Measurements from ENCODE around the gene FZD1.

Gene FZD1

DNA sequence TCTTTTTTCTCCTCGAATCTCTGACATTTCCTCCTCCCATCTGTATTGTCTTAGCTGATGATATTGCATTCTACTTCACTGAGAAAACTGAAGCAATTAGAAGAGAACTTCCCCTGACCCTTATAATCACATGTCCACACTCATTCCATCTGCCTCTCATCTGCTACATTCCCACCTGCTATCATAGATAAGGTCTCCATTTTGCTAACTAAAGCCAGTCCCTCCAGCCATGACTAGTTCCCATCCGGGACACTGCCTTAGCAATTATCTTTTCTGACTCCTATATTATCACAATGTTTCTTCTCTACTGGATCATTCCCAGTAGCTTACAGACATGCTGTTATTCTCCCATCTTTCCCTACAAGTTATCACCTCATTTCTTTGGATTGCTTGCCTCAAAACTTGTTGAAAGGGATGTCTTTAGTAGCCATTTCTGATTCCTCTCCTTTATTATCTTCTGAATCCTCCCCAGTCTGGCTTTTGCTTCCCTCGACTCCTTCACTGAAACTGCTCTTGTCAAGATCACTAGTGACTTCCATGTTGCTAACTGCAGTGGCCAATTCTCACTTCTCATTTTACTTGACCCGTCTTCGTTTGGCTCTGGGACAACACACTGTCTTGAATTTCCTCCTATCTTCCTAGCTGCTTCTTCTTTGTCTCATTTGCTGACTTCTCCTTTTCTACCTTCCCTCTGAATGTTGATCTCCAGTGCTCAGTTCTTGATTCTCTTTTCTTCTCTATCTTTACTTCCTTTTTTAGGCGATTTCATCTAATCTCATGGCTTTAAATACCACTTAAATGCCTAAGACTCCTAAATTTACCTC is 35.9 kb downstream of the FZD1 start:
- peak; percentile 99 for DNase-seq

DNA sequence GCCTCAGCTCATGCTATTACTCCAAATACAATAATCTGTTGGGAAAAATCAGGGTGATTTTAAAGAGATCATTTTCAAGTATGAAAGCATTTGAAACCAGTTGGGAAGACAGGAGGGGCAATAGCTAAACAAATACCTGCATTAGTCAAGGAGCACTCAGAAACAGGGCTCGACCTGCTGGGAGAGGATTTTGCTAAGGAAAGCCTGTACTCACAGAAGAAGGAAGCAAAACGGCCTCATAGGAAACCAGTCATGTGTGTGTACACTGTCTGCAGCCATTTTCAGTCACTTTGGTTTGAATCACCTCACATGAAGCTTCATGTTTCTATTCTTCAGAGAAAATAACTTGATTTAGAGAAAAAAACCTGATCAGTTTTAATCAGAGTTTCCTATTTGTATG is 38.6 kb downstream of the FZD1 start:
- DNase-seq: no peak

DNA sequence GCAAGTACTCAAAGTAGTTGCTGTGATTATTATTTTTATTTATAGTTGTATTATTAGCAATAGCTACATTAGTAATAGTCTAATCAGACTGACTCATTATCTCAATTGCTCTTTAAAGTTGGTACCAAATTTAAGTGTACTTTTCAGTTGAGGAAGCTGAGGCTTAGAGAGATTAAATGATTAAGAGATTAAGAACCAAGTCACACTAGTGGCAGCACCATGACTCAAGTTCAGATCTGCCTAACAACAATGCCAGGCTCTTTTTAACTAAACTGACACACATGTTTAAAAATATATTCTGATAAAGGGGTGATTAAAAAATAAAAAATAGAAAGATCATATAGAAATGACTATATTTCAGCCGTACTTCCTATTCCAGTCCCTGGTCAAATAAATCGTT is 42.0 kb downstream of the FZD1 start:
- peak; percentile 70 for DNase-seq

DNA sequence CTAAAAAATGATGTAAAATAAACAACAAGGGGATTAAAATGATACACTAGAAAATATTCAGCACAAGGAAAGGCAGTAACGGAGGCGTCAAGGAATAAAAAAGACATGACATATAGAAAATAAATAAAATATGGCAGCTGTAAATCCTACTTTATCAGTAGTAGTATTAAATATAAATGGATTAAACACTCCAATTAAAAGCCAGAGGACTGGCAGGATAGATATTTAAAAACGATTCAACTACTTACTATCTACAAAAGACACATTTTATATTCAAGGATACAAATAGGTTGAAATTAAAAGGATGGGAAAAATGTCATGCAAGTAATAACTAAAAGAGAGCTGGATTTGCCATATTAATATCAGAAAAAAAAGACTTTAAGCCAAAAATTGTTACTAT is 43.2 kb downstream of the FZD1 start:
- DNase-seq: no peak

DNA sequence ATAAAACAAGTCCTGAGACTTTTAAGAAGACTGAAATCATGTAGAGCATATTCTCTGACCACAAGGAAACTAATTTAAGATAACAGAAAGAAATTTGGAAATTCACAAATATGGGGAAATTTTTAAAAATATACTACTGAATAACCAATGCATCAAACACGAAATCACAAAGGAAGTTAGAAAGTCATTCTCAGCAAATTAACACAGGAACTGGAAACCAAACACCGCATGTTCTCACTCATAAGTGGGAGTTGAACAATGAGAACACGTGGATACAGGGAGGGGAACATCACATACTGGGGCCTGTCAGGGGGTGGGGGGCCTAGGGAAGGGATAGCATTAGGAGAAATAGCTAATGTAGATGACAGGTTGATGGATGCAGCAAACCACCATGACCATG is 44.0 kb downstream of the FZD1 start:
- DNase-seq: peak; percentile 52

DNA sequence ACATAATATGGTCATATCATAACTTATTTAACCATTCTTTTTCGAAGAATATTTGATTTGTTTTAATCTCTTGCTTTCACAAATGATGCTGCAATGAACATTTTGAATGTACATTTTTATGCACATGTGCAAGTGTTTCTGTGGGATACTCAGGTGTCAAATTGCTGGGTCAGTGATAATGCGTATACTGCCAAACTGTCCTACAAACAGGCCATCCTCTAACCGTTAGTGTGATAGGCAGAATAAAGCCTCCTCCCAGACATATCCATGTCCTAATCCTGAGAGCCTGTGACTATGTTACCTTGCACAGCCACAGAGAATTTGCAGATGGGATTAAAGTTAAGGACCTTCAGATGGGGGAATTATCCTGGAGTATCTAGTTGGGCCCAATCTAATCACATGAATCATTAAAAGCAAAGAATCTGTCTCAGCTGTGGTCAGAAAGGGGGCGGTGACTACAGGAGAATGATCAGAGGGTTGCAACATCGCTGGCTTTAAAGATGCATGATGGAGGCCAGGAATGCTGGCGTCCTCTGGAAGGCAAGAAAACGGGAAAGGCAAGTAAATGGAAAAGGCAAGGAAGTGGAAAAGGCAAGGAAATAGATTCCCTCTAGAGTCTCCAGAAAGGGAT is 46.7 kb downstream of the FZD1 start:
- peak; percentile 17 for DNase-seq

DNA sequence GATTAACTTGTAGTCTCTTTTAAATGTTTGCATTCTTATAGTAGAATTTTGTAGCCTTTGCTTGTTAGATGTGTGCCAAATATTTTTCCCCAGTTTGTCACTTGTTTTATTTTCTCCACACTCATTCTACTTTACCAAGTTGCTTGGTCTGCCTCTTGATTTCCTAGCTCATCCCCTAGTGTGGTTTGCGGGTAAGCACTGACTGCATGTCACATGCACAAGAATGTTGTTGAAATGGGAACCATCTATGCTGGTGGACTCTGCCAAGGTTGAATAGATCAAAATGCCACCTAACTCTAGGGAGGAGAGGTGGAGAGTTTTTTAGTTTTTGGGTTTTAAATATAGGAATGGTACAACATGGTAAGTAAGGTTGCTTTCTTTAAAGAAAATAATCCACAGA is 47.6 kb downstream of the FZD1 start:
- no peak for DNase-seq

DNA sequence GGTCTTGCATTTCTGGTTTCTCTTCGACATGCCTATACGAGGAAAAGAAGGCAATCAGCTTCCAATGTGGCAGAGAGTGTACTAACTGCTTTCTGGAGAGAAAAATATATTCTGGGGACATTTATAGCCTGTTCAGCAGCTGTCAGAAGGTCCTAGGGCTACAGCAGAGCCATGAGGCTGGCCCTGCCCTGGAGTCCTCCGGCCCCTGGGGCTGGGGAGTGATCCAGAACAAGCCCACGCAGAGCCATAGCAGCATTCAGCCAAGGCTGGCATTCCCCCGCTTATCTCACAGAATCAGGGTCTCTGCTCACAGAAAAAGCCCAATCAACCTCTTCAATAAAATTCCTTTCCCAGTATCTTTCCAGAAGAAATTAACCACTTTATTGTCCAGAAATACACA is 48.9 kb downstream of the FZD1 start:
- no peak for DNase-seq

DNA sequence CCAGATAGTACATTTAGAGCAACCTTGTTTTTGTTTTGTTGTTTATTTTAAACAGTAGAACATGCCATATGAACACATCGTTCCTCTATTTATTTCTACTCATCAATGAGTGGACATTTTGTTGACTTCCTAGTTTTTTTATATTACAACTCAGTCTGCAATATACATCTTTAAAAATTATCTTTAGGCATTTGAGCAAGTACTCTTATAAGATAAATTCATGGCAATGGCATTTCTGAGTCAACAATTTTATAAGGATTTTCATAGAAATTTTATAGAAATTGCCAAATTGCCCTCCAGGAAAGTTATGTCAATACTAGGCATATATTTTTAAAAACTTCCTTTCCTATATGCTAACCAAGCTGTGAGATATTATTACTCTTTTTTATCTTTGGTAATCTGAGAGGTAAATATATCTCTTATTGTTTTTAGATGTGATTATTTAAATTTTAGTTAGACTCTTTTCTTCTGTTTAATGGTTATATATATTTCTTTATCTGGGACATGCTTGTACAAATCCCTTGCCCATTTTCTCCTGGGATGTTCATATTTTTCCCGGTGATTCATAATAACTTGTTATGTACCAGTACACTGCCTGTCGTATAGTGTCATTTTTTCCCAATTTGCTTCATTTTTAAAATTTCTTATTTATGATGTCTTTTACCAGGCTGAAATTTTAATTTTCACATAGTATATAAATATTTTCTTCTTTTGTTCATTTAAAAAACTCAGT is 50.5 kb downstream of the FZD1 start:
- no peak for DNase-seq

DNA sequence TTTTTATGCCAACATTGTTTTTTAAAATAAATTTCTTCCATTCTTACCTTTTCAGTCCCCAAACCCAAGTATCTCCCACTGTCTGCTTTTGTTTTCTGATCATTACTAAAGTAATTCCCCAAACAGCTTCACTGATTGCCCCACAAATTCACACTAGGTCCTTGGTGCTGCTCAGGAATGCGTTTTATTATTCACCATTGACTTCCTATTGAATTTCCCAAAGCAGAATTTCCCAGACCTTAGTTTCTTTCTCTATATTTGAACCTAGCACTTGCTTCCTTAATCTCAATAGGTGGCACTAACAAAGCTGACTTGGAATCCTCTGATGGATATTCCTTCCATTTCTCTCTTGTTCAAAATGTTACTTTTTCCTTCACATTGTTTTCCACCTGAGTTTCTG is 52.2 kb downstream of the FZD1 start:
- DNase-seq: no peak

DNA sequence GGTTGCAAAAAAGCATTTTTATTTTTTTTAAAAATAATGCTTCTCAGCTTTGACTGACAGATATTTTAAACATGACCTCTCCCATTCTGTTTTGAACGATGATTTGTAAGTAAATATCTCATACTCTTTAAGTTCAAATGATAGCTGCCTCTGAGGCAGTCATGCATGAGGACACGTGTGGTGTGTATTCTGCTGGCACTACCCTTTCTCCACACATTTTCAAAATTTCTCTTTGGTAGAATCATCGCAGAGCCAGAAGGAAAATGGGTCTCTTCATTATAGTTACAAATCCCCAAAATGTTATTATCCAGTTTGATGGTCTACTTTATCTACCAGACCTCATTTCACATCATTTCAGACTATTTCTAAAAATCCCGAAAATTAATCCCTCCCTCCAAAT is 55.1 kb downstream of the FZD1 start:
- DNase-seq: no peak

DNA sequence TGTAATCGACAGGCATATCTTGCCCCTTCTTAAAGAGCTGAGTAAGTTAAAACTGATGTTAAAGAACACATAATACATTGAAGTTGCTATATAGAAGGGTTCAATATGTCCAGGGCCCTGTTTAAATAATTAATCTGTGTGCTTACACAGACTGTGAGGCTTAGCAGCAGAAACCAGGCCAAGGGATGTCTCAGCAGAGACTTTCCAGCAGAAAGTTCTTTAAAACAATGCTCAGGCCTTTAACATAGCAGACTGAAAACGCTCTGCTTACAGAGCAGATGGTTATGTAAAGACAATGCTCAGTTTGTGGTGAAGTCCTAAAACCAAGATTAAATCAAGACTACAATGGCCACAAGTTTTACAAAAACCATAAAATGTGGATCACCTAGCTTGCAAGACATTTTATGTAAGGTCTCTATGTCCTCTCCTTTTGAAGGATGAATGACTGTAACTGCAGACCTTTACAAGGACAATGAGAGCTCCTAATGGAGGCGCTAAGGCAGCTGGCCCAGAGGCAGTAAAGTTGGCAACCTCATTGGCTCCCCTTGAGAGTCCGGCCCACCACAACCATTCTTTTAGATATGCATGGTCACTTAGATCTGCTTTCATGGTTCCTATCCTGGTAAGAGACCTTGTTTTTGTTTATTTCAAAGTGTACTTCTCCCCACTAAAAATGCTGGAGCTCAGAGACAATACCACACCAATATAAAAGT is 56.3 kb downstream of the FZD1 start:
- no peak for DNase-seq
